GM23338 (cell line): ENCODE results near the gene C1orf210. TPM values are rescaled to one million over a fixed set of nuclear protein-coding genes. Genes with fewer than 3 reads are reported as not detected.
A peak's percentile ranks its signal among the peaks of the same experiment; 100 is the strongest.

ENCODE experiments used
- ATAC-seq: fragments of 200-7000 bp; cut with Tn5 transposase; 3 replicates; pipeline ENCODE4 v1.9.1; 2020
- DNase-seq: peaks from one replicate; pipeline ENCODE4 v3.0.0-alpha.2; 2015; ENCODE audit warnings: low spot score
- H2AFZ ChIP-seq: fragments of 200-600 bp; sonication (generic); 2 replicates; pipeline ENCODE4 v1.8.0; 2016; ENCODE audit warnings: antibody characterized with exemption, mild to moderate bottlenecking, moderate library complexity
- H3F3A ChIP-seq: fragments of 200-600 bp; sonication (generic); replicated peaks from 2 replicates; pipeline ENCODE4 v1.8.0; 2017; ENCODE audit warnings: antibody characterized with exemption, mixed run types, low read depth
- H3K27ac ChIP-seq: fragments of 200-600 bp; sonication (generic); 2 replicates; pipeline ENCODE4 v1.6.1; 2016; ENCODE audit warnings: low read depth
- H3K27me3 ChIP-seq: fragments of 200-600 bp; sonication (generic); 2 replicates; pipeline ENCODE4 v1.8.0; 2016; ENCODE audit warnings: mild to moderate bottlenecking, mixed run types, moderate library complexity; ENCODE audit not compliant: insufficient read depth
- H3K36me3 ChIP-seq: fragments of 200-600 bp; sonication (generic); 2 replicates; pipeline ENCODE4 v1.8.0; 2016; ENCODE audit warnings: mild to moderate bottlenecking; ENCODE audit not compliant: insufficient read depth
- H3K4me1 ChIP-seq: fragments of 200-600 bp; sonication (generic); 2 replicates; pipeline ENCODE4 v1.8.0; 2016; ENCODE audit warnings: mild to moderate bottlenecking, moderate library complexity; ENCODE audit not compliant: insufficient read depth
- H3K4me2 ChIP-seq: fragments of 200-600 bp; sonication (generic); 2 replicates; pipeline ENCODE4 v1.7.1; 2017; ENCODE audit warnings: mixed run types
- H3K4me3 ChIP-seq: fragments of 200-600 bp; sonication (generic); 2 replicates; pipeline ENCODE4 v1.6.1; 2016; ENCODE audit warnings: mixed run types
- H3K79me2 ChIP-seq: fragments of 200-600 bp; sonication (generic); replicated peaks from 2 replicates; pipeline ENCODE4 v1.8.0; 2017; ENCODE audit warnings: mild to moderate bottlenecking; ENCODE audit not compliant: insufficient read depth
- H3K9me2 ChIP-seq: fragments of 200-600 bp; sonication (generic); 2 replicates; pipeline ENCODE4 v1.8.0; 2017; ENCODE audit not compliant: insufficient read depth
- H4K20me1 ChIP-seq: fragments of 200-600 bp; sonication (generic); replicated peaks from 2 replicates; pipeline ENCODE4 v1.8.0; 2017; ENCODE audit warnings: mild to moderate bottlenecking; ENCODE audit not compliant: insufficient read depth
- H3K27ac Mint-ChIP-seq: 2 replicates; pipeline ENCODE4 v1.8.0; 2020; ENCODE audit warnings: inconsistent platforms, mild to moderate bottlenecking, moderate library complexity, mixed read lengths
- H3K27me3 Mint-ChIP-seq: 3 replicates; pipeline ENCODE4 v1.8.0; 2022; ENCODE audit warnings: low read depth, mild to moderate bottlenecking, moderate library complexity, mixed read lengths, inconsistent platforms; ENCODE audit not compliant: insufficient read depth, poor library complexity
- H3K36me3 Mint-ChIP-seq: 3 replicates; pipeline ENCODE4 v1.8.0; 2021; ENCODE audit warnings: low read depth, mild to moderate bottlenecking, inconsistent platforms, moderate library complexity, mixed read lengths
- H3K4me1 Mint-ChIP-seq: 3 replicates; pipeline ENCODE4 v1.8.0; 2020; ENCODE audit warnings: mild to moderate bottlenecking, inconsistent platforms, mixed read lengths
- H3K4me3 Mint-ChIP-seq: 3 replicates; pipeline ENCODE4 v1.8.0; 2021; ENCODE audit warnings: moderate library complexity, mild to moderate bottlenecking, inconsistent platforms, mixed read lengths
- H3K9me3 Mint-ChIP-seq: 3 replicates; pipeline ENCODE4 v1.8.0; 2020; ENCODE audit warnings: moderate library complexity, mild to moderate bottlenecking, inconsistent platforms, mixed read lengths
- CTCF ChIP-seq, 2 experiments: fragments of 200-600 bp in 1 of 2; sonication (generic) in 1 of 2; conservative IDR thresholded peaks; 2 replicates each; pipeline versions ENCODE4 v1.5.1 to v1.6.1; 2016 to 2017; ENCODE audit warnings: antibody characterized with exemption in 2 of 2, low read depth in 2 of 2, mild to moderate bottlenecking in 2 of 2, moderate library complexity in 1 of 2
- EZH2phosphoT487 ChIP-seq: fragments of 200-600 bp; sonication (generic); IDR thresholded peaks from one replicate; pipeline ENCODE4 v1.8.1; 2018; ENCODE audit warnings: antibody characterized with exemption; ENCODE audit not compliant: unreplicated experiment
- POLR2AphosphoS5 ChIP-seq: IDR thresholded peaks from 2 replicates; pipeline ENCODE4 v1.6.1; 2016; ENCODE audit warnings: antibody characterized with exemption, low read depth
- polyA plus RNA-seq: library from polyadenylated mRNA; unstranded; fragments of >200 nt; fragmentation: Nextera tagmentation; extraction: Ambion mirVana; gene quantifications from 2 replicates; pipeline ENCODE4 v1.2.1, GENCODE V29; 2016
- total RNA-seq: library from RNA; depleted of rRNA; stranded (reverse); fragments of >200 nt; shearing (Covaris generic); gene quantifications from 2 replicates; pipeline ENCODE4 v1.2.3, GENCODE V29; 2014
- TF ChIP-seq, protein P1 (sequence below): fragments of 250-450 bp; sonication (Bioruptor Pico); IDR thresholded peaks from 2 replicates; pipeline ENCODE4 v1.5.0; 2020; ENCODE audit warnings: mild to moderate bottlenecking, moderate library complexity
- TF ChIP-seq, protein P2 (sequence below): IDR thresholded peaks from one replicate; pipeline ENCODE4 v1.6.1; 2018; ENCODE audit warnings: antibody characterized with exemption; ENCODE audit not compliant: unreplicated experiment

C1orf210 gene
- total and polyA plus RNA-seq, 2 experiments from 2014 or later: 10.3 to 17.1 TPM

DNA sequence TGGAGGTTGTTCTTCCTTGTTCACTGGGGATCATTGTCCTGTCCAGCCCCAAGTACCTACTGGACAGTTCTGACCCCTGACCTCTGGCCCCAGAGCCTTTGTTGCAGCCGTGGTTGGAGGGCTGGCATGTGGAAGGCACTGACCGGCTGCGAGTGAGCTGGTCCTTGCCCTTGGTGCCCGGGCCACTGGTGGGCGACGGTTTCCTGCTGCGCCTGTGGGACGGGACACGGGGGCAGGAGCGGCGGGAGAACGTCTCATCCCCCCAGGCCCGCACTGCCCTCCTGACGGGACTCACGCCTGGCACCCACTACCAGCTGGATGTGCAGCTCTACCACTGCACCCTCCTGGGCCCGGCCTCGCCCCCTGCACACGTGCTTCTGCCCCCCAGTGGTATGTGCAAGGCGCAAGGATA lies 26.8 kb upstream of the C1orf210 start:
- H3K9me3 Mint-ChIP-seq: no peaks in the 10 kb centered on the region
- no peaks in the 10 kb centered on the region for H3K4me1 Mint-ChIP-seq
- Histone ChIP-seq H3K4me2 (no peak overlapping the region), H2AFZ (no peak overlapping the region), H3K9me2 (no peaks in the 10 kb centered on the region), H3F3A (no peaks in the 10 kb centered on the region), H4K20me1 (no peaks in the 10 kb centered on the region), H3K79me2 (no peaks in the 10 kb centered on the region), H3K27me3 (no peaks in the 10 kb centered on the region), H3K4me3 (no peak overlapping the region), H3K27ac (no peak overlapping the region), H3K4me1 (no peaks in the 10 kb centered on the region), H3K36me3 (no peaks in the 10 kb centered on the region)
- no peak for ATAC-seq
- H3K27me3 Mint-ChIP-seq: peaks cover 6% of the 10 kb centered on the region
- TF ChIP-seq CTCF (conservative IDR thresholded peaks at IDR 0.05; ENCODE audit: low read depth in 2 of 2): peak in 1 of 2 experiments; percentile 33; a peak in 2 of 4 replicates
- no peak for TF ChIP-seq EZH2phosphoT487
- TF ChIP-seq, protein P1, sequence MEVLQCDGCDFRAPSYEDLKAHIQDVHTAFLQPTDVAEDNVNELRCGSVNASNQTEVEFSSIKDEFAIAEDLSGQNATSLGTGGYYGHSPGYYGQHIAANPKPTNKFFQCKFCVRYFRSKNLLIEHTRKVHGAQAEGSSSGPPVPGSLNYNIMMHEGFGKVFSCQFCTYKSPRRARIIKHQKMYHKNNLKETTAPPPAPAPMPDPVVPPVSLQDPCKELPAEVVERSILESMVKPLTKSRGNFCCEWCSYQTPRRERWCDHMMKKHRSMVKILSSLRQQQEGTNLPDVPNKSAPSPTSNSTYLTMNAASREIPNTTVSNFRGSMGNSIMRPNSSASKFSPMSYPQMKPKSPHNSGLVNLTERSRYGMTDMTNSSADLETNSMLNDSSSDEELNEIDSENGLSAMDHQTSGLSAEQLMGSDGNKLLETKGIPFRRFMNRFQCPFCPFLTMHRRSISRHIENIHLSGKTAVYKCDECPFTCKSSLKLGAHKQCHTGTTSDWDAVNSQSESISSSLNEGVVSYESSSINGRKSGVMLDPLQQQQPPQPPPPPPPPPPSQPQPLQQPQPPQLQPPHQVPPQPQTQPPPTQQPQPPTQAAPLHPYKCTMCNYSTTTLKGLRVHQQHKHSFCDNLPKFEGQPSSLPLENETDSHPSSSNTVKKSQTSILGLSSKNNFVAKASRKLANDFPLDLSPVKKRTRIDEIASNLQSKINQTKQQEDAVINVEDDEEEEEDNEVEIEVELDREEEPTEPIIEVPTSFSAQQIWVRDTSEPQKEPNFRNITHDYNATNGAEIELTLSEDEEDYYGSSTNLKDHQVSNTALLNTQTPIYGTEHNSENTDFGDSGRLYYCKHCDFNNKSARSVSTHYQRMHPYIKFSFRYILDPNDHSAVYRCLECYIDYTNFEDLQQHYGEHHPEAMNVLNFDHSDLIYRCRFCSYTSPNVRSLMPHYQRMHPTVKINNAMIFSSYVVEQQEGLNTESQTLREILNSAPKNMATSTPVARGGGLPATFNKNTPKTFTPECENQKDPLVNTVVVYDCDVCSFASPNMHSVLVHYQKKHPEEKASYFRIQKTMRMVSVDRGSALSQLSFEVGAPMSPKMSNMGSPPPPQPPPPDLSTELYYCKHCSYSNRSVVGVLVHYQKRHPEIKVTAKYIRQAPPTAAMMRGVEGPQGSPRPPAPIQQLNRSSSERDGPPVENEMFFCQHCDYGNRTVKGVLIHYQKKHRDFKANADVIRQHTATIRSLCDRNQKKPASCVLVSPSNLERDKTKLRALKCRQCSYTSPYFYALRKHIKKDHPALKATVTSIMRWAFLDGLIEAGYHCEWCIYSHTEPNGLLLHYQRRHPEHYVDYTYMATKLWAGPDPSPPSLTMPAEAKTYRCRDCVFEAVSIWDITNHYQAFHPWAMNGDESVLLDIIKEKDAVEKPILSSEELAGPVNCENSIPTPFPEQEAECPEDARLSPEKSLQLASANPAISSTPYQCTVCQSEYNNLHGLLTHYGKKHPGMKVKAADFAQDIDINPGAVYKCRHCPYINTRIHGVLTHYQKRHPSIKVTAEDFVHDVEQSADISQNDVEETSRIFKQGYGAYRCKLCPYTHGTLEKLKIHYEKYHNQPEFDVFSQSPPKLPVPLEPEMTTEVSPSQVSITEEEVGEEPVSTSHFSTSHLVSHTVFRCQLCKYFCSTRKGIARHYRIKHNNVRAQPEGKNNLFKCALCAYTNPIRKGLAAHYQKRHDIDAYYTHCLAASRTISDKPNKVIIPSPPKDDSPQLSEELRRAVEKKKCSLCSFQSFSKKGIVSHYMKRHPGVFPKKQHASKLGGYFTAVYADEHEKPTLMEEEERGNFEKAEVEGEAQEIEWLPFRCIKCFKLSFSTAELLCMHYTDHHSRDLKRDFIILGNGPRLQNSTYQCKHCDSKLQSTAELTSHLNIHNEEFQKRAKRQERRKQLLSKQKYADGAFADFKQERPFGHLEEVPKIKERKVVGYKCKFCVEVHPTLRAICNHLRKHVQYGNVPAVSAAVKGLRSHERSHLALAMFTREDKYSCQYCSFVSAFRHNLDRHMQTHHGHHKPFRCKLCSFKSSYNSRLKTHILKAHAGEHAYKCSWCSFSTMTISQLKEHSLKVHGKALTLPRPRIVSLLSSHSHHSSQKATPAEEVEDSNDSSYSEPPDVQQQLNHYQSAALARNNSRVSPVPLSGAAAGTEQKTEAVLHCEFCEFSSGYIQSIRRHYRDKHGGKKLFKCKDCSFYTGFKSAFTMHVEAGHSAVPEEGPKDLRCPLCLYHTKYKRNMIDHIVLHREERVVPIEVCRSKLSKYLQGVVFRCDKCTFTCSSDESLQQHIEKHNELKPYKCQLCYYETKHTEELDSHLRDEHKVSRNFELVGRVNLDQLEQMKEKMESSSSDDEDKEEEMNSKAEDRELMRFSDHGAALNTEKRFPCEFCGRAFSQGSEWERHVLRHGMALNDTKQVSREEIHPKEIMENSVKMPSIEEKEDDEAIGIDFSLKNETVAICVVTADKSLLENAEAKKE: no peak
- TF ChIP-seq POLR2AphosphoS5: no peak
- no peak overlapping the region for H3K27ac Mint-ChIP-seq
- no peaks in the 10 kb centered on the region for H3K36me3 Mint-ChIP-seq
- no peak overlapping the region for H3K4me3 Mint-ChIP-seq
- DNase-seq: no peak

- Histone ChIP-seq H3K9me2 (no peaks in the 10 kb centered on the region), H3K4me3 (no peak overlapping the region), H3K79me2 (no peaks in the 10 kb centered on the region), H2AFZ (no peak overlapping the region), H3K27ac (no peak overlapping the region), H3F3A (no peaks in the 10 kb centered on the region), H3K4me1 (no peaks in the 10 kb centered on the region), H3K27me3 (no peaks in the 10 kb centered on the region), H4K20me1 (no peaks in the 10 kb centered on the region), H3K4me2 (no peak overlapping the region), H3K36me3 (no peaks in the 10 kb centered on the region)
- Mint-ChIP-seq H3K27me3 (peaks cover 7% of the 10 kb centered on the region), H3K9me3 (no peaks in the 10 kb centered on the region), H3K36me3 (no peaks in the 10 kb centered on the region; the same call in 2 of the 3 replicates), H3K4me3 (no peak overlapping the region), H3K4me1 (no peaks in the 10 kb centered on the region), H3K27ac (no peak overlapping the region; the same call in 1 of the 2 replicates)
- ATAC-seq: no peak
- DNase-seq: no peak
- no peak for TF ChIP-seq POLR2AphosphoS5
- TF ChIP-seq, protein P2, sequence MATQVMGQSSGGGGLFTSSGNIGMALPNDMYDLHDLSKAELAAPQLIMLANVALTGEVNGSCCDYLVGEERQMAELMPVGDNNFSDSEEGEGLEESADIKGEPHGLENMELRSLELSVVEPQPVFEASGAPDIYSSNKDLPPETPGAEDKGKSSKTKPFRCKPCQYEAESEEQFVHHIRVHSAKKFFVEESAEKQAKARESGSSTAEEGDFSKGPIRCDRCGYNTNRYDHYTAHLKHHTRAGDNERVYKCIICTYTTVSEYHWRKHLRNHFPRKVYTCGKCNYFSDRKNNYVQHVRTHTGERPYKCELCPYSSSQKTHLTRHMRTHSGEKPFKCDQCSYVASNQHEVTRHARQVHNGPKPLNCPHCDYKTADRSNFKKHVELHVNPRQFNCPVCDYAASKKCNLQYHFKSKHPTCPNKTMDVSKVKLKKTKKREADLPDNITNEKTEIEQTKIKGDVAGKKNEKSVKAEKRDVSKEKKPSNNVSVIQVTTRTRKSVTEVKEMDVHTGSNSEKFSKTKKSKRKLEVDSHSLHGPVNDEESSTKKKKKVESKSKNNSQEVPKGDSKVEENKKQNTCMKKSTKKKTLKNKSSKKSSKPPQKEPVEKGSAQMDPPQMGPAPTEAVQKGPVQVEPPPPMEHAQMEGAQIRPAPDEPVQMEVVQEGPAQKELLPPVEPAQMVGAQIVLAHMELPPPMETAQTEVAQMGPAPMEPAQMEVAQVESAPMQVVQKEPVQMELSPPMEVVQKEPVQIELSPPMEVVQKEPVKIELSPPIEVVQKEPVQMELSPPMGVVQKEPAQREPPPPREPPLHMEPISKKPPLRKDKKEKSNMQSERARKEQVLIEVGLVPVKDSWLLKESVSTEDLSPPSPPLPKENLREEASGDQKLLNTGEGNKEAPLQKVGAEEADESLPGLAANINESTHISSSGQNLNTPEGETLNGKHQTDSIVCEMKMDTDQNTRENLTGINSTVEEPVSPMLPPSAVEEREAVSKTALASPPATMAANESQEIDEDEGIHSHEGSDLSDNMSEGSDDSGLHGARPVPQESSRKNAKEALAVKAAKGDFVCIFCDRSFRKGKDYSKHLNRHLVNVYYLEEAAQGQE: no peak
Observed at GRCh38 chr1:43311521-43311920, 26.1 kb upstream of the C1orf210 start.
